ENCODE results near the gene BANF2. TPM values are rescaled to one million over a fixed set of nuclear protein-coding genes. Genes with fewer than 3 reads are reported as not detected.
A peak's percentile ranks its signal among the peaks of the same experiment; 100 is the strongest.

BANF2 gene
- polyA plus RNA-seq, 1 of the 3 experiments (the other 2 are of a cell fraction) = not detected

DNA sequence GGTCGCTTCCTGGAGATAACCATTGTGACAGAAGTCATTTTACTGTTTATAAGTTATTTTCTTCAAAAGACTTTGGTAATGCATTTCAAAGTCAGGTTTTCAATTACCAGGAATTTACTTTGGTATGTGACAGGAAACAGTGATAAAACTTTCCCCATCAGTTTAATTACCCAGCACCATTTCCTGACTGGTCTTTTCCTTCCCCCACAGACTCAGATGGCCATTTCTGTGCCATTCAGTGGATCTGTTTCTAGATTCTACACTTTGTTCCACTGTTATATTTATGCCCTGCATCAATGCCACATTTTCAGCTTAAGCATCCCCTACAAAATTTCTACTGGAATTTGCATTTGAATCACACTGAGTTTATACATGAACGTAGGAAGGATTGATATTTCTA lies 34.0 kb upstream of the BANF2 start:
- Histone ChIP-seq H3K9ac (no peak overlapping the region), H3K4me3 (ENCODE audit: low read depth in 2 of 2, low read length in 1 of 2) (no peak overlapping the region), H3K27me3 (ENCODE audit: insufficient read depth) (no peaks in the 10 kb centered on the region), H2AFZ (ENCODE audit: low read depth) (no peak overlapping the region), H4K20me1 (ENCODE audit: insufficient read depth) (peaks cover 84% of the 10 kb centered on the region), H3K9me2 (no peaks in the 10 kb centered on the region), H3K4me1 (ENCODE audit: control insufficient read depth in 1 of 2, insufficient read depth in 2 of 2, low read depth in 1 of 2, low read length in 1 of 2) (peaks cover 3 to 47% of the 10 kb centered on the region in 2 experiments; a peak in 2 of 4 replicates), H3K36me3 (replicated peaks in 1 of 2; ENCODE audit: control insufficient read depth in 1 of 2, insufficient read depth in 2 of 2, low read length in 1 of 2) (peaks cover 8 to 9% of the 10 kb centered on the region in 2 experiments), H3K4me2 (no peak overlapping the region), H3K27ac (ENCODE audit: low read depth in 2 of 2, low read length in 1 of 2) (peak overlapping the region in 1 of 2 experiments; percentile 8; a peak in 1 of 4 replicates), H3F3A (replicated peaks; ENCODE audit: insufficient read depth) (peaks cover 12% of the 10 kb centered on the region), H3K9me3 (no peaks in the 10 kb centered on the region), H3K79me2 (ENCODE audit: insufficient read depth) (peaks cover 95% of the 10 kb centered on the region)
- no peak for DNase-seq
- TF ChIP-seq YY1 (IDR thresholded peaks at IDR 0.05; ENCODE audit: low read depth) (no peak), GATA2 (CRISPR knock-in tag; IDR thresholded peaks at IDR 0.05) (no peak), RCOR1 (IDR thresholded peaks at IDR 0.05; ENCODE audit: low read length) (no peak), MXI1 (IDR thresholded peaks at IDR 0.05; ENCODE audit: low read depth, low read length) (no peak), FOXJ3 (CRISPR knock-in tag; IDR thresholded peaks at IDR 0.05) (no peak), EZH2phosphoT487 (IDR thresholded peaks at IDR 0.05; ENCODE audit: borderline replicate concordance, low read depth) (no peak), RAD21 (IDR thresholded peaks at IDR 0.05; ENCODE audit: low read length) (no peak), JUND (IDR thresholded peaks at IDR 0.05) (no peak), SIN3A (IDR thresholded peaks at IDR 0.05; ENCODE audit: borderline replicate concordance, low read depth, low read length) (no peak), RXRA (IDR thresholded peaks at IDR 0.05; ENCODE audit: borderline replicate concordance, low read depth) (no peak), MEF2A (IDR thresholded peaks at IDR 0.05; ENCODE audit: borderline replicate concordance, low read depth) (no peak), TCF12 (IDR thresholded peaks at IDR 0.05) (no peak)
- TF ChIP-seq, protein P1, sequence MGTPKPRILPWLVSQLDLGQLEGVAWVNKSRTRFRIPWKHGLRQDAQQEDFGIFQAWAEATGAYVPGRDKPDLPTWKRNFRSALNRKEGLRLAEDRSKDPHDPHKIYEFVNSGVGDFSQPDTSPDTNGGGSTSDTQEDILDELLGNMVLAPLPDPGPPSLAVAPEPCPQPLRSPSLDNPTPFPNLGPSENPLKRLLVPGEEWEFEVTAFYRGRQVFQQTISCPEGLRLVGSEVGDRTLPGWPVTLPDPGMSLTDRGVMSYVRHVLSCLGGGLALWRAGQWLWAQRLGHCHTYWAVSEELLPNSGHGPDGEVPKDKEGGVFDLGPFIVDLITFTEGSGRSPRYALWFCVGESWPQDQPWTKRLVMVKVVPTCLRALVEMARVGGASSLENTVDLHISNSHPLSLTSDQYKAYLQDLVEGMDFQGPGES (IDR thresholded peaks at IDR 0.05; ENCODE audit: low read depth, low read length) = no peak
- TF ChIP-seq, protein P2, sequence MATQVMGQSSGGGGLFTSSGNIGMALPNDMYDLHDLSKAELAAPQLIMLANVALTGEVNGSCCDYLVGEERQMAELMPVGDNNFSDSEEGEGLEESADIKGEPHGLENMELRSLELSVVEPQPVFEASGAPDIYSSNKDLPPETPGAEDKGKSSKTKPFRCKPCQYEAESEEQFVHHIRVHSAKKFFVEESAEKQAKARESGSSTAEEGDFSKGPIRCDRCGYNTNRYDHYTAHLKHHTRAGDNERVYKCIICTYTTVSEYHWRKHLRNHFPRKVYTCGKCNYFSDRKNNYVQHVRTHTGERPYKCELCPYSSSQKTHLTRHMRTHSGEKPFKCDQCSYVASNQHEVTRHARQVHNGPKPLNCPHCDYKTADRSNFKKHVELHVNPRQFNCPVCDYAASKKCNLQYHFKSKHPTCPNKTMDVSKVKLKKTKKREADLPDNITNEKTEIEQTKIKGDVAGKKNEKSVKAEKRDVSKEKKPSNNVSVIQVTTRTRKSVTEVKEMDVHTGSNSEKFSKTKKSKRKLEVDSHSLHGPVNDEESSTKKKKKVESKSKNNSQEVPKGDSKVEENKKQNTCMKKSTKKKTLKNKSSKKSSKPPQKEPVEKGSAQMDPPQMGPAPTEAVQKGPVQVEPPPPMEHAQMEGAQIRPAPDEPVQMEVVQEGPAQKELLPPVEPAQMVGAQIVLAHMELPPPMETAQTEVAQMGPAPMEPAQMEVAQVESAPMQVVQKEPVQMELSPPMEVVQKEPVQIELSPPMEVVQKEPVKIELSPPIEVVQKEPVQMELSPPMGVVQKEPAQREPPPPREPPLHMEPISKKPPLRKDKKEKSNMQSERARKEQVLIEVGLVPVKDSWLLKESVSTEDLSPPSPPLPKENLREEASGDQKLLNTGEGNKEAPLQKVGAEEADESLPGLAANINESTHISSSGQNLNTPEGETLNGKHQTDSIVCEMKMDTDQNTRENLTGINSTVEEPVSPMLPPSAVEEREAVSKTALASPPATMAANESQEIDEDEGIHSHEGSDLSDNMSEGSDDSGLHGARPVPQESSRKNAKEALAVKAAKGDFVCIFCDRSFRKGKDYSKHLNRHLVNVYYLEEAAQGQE (IDR thresholded peaks at IDR 0.05; ENCODE audit: low read depth, low read length) = no peak
- TF ChIP-seq, protein P3, sequence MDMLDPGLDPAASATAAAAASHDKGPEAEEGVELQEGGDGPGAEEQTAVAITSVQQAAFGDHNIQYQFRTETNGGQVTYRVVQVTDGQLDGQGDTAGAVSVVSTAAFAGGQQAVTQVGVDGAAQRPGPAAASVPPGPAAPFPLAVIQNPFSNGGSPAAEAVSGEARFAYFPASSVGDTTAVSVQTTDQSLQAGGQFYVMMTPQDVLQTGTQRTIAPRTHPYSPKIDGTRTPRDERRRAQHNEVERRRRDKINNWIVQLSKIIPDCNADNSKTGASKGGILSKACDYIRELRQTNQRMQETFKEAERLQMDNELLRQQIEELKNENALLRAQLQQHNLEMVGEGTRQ (IDR thresholded peaks at IDR 0.05; ENCODE audit: borderline replicate concordance, low read depth, low read length) = no peak
- POLR2A ChIA-PET = no interaction called here
- whole genome bisulfite sequencing (ENCODE audit: low lambda C conversion rate) = 98% methylated on average over 2 of the region's 2 CpGs
- CTCF ChIA-PET = interaction anchor here (0.7 to 2.0 kb wide), 4 partner anchors 11 to 94 kb away, joined by 3 to 11 read pairs (median 4); partner anchors contain the start of gene RRBP1
